Endothelial cell of hepatic sinusoid (primary cell): ENCODE results near the gene NUP205.
"Not testable (repeated sequence)": the region's sequence is repeated elsewhere in the genome, so short reads cannot be mapped to it uniquely, and the experiment has no call there.

Source experiments
- in situ Hi-C: cut with HindIII; loops from 2 replicates; pipeline ENCODE4 v1.10.0; 2017; ENCODE audit warnings: low sequenced_read_pairs

Gene NUP205

DNA sequence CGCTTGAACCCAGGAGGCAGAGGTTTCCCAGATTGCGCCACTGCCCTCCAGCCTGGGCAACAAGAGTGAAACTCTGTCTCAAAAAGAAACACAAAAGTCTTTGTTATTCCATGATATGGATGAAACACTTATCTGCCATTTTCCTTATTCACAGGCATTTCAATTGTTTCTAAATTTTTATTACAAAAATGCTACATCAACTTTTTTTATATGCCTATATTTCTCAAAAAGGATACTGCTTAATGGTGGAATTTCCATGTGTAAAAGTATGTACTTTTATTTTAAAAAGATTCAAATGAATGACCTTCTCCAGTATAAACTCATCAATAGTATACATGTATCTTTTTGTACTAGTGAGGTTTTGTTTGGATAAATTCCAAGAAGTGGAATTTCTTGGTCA is 62.7 kb downstream of the NUP205 start:
- in situ Hi-C loops: no loop called here

DNA sequence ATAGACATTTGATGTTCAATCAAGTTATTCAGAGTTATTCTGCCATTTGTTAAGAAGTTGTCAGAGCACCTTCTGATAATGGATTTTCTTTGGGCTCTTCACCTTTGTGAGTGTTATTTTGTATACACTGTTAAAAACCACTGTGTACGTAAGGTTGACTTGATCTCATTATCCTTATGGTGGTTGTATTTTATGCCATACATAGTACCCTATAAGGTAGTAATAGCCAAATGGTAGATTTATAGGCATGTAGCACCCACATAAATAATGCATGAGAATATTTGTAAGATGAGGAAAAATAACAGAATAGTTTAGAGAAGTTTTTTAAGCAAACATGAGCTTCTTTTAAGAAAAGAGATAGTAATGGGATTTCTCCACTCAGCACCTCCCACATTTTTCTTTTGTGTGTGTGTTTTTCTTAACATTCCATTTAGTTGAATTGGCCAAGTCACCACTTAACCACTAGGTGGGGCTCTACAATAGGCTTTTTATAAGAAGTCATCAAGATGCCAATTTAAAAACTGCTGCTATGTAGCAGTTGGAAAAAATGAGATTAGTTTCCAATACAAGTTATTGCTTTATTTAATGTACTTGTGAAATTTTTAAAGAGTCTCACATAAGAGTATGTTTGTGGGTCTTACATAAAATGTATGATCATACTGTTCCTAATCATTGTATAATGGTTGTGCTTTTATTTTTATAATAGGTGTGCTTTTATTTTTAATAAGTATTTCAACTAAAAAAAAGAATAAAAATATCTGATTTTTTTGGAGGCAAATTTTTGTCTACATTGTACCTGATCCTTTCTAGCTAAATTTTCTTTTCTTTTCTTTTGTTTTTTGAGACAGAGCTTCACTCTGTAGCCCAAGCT is 63.5 kb downstream of the NUP205 start:
- in situ Hi-C loops: no loop called here

DNA sequence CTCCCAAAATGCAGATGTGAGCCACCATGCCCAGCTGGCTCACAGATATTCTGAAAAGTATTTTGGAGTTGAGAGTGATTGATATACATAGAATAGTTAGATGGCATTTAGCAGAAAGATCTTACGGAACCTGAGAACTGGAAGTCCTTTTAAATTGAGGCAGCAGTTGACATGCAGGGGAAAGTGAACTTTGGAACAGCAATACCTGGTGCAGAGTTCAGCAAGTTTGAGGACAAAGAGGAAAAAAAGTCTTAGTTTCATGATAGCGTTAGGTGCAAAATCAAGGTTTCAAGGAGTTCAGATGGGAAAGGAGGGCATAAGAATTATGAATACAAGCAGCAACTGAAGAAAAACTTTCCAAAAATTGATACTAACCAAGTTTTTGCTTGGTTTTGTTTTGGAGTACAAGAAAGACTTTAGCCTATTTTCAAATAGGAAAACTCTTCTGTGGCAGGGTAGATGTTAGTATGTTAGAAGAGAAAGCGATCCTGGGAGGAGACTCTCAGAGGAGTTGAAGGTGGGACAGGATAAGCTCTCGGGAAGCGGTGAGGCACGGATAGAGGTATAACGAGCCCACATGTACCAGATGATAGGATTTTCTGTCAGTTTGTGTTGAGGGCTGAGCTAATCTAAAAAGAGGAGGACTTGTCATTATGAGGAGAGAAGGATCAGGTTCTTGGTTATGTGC is 76.6 kb downstream of the NUP205 start:
- in situ Hi-C loops: no loop called here

DNA sequence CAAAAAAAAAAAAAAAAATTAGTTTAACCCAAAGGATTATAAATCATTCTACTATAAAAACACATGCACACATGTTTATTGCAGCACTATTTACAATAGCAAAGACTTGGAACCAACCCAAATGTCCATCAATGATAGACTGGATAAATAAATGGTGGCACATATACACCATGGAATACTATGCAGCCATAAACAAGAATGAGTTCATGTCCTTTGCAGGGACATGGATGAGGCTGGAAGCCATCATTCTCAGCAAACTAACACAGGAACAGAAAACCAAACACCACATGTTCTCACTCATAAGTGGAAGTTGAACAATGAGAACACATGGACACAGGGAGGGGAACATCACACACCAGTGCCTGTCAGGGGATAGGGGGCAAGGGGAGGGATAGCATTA is 82.0 kb downstream of the NUP205 start:
- in situ Hi-C loops: not testable (repeated sequence)

DNA sequence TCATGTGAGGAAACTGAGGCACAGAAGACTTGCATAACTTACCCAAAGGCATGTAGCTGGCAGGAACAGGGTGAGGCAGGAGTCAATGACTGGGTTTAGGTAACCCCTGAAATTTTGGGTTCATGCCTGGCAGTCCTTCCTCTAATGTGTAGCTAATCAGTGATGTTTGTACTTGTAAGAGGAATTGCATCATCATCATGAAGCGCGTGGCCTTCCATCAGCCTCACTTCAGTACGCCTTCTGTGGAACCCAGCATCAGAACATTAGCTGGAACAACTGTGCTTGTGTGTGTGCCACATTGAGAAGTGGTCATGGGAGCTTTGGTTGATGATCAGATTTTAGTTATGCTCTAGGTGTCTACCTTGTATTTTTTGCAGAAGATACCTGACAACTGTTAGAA is 86.4 kb downstream of the NUP205 start:
- in situ Hi-C loops: no loop called here

DNA sequence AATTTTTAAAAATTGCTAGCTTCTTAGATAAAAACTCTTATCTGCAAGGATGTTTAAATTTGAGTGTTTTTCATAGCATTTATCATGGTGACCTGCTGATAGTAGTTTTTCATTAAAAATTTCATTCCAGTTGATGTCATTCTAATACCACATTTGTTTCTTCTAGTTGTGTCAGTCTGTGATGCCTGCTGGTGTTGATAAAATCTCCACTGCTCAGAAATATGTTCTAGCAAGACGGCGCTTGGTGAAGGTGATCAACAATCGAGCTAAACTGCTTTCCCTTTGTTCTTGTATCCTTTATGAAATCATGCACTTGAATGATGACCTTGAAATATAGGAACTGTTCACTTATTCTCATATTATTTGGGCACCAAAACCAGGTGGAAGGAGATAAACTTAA is 87.0 kb downstream of the NUP205 start:
- in situ Hi-C loops: no loop called here

DNA sequence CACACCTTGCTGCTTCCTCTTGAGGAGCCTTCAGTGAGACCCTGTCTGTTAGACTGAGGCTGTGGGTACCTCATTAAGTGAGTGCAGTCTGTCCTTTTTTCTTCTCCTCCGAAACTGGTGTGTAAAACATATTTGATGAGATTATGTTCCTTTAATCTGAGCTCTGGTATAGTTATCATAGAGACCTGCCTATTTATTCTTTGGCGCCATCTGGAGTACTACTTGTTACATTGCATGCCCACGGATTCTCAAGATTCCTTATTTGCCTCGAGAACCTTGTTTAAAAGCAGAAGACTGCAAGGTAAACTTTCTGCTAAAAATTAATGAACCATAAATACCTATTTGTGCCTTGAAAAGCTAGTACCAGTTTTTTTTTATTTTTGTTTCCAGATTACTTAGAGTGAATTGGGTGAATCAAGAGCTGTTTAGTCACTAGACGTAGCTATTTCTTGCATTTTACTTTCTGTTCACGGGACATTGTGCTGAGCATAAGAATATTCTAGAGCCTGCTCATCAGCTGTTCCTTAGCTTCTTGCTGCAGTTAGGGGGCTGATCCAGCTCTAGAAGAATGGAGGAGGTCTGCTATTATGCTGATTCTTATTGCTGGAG is 87.7 kb downstream of the NUP205 start:
- in situ Hi-C loops: no loop called here

DNA sequence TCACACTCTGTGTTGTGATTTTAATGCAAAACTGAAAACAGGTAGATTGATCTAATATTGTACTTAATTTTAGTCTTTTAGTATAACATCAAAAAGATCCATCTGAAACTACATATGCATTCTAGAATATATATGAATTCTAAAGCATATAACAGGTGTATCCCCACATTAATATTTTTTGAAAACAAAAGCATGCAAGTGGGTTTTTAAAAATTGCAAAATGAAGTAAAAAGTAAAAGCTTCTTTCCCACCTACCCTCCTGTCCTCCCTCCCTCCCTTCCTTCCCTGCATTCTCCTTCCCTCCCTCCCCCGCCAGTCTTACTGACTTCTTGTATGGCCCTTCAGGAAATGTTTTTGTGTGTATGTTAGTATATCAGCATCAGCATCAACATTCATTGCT is 90.0 kb downstream of the NUP205 start:
- in situ Hi-C loops: no loop called here

DNA sequence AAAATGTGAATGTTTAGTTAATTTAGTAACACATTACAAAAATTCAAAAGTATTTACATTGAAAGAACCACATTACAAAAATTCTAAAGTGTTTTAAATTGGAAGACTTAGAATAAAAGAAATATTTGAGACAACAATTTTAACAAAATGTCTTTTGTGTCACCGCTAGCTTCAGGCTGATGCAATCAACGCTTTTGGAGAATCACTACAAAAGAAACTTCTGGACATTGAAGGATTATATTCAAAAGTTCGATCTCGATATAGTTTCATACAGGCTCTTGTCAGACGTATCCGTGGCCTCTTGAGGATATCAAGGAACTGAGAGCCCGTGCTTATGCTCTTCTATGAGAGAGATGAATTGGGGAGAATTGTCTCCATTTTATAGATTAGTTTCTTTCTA is 90.5 kb downstream of the NUP205 start:
- in situ Hi-C loops: no loop called here

DNA sequence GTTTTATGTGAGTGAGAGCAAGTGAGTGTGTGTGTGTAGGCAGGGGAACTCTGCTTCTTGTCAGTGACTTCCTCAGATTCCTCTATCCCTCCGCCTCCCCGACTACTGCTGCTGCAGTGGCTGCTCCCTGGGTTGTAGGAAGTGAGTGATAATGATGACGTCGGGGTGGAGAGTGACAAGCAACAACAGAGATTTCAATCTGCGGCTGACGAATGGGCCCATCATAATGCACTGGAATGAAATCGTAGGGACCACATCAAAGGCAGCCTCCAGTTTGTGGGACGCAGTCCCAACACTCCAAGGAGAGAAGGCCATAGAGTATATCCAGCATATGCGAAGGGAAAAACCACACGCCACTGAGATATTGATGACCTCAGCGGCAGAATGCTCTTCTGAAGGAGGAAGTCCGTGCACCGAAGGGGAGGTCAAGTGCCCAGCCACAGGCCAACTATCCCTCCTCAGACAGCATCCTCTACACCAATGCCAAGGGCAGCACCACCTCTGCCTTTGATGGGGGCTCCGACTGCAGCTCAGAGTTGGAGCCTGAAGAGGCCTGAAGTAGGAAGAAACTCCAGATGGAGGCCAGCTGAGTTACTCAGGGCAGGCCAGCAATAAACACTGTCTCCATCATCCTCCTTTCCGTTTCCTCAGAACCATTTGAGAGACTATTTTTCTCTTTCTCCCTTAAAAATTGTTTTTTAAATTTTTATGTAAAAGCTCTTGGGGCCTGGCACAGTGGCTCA is 93.3 kb downstream of the NUP205 start:
- in situ Hi-C loops: no loop called here

DNA sequence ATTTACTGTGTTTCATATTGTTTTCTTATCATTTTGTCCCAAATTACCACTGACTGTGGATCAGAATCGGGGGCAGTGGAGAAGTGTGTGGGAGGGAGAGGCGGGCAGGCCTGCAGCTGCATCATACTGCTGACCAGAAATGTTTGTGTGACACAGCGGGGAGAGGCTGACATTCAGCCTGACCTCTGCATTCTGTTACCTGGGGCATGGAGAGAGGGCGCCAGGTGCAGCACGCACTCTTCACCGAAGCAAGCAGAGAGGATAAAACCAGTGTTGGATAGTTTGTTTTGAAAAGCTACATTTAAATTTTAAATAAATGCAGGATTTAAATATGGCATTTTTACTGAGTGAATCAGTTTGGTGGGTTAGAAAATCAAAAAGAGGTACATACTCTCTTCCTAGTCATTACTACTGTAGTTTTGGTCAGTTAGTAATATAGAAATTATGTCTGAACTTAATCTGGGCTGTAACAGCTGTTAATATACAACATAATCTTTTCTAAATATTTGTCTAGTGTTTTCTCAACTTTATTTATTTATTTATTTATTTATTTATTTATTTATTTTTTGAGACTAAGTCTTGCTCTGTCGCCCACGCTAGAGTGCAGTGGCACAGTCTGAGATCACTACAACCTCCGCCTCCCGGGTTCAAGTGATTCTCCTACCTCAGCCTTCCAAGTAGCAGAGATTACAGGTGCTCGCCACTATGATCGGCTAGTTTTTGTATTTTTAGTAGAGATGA is 95.8 kb downstream of the NUP205 start:
- in situ Hi-C loops: no loop called here

DNA sequence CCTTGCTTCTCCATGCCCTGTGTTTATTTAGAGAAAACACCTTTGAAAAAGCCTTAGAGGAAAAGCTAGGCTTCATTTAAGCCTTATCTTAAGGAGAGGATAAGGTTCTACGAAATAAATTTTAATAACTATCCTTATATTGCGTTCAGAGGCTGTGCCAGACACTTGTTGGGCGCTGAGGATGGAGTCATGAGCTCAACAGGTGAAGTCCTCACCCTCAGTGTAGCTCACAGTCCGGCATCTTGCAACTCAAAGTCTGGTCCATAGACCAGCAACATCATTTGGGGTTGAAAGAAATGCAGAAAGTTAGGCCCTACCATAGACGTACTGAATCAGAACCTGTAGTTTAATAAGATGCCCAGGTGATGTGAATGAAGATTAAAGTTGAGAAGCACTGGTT is 100.8 kb downstream of the NUP205 start:
- in situ Hi-C loops: loop anchor here (5.0 kb wide), 1 partner anchor 34 kb away; no protein-coding TSS in a partner anchor

DNA sequence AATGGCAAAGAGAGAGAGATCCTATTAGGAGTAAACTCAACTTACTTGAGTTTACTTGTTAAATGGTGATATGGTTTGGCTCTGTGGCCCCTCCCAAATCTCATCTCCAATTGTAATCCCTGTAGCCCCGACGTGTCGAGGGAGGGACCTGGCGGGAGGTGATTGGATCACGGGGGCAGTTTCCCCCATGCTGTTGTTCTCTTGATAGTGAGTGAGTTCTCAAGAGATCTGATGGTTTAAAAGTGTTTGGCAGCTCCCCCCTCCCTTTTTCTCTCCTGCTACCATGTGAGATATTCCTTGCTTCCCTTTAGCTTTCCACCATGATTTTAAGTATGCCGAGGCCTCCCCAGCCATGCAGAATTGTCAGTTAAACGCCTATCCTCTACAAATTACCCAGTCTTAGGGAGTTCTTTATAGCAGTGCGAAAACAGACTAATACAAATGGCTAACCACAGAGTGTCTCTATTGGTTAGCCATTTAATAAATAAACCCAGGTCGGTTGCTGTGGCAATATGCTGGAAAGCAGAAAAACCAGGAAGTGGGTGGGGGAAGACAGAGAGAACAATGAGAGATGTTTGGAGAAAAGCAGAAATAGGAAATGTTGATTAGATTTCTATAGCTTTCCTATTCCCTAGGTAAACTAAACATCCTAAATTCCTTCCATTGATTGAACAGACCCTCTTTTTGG is 101.6 kb downstream of the NUP205 start:
- in situ Hi-C loops: loop anchor here (5.0 kb wide), 1 partner anchor 33 kb away; no protein-coding TSS in a partner anchor

DNA sequence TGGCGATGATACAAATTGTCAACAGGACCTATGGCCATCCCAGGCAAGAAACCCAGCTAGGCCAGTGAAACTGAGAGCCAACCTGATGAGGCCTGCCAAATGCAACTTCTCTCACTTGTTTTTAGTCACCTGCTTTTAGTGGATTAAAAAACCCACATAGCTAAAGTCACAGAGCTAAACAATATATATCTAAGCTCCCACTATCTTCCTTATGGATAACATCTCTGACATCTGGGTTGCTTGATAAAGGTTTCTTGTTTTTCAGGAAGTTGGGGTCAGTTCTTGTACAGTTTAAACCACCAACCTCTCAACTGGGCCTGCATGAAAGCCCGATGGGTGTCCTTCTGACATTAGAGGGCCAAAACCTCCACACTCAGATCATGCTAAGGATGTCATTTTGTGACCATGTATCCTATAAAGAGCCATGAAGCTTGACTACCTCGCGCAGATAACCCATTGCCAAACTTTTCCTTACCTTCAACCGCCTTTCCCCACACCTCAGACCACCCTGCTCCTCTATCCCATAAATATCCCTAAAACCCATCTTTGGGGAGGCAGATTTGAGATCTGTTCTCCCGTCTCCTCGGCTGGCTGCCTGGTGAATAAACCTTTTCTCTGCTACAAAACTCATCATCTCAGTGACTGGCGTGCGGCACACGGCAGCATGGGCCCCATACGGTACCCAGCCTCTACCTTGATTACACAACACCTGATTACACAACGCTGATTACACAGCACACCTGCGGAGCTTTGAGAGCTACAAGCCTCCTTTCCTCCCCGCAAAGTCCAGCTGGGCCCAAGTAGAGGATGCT is 103.8 kb downstream of the NUP205 start:
- in situ Hi-C loops: no loop called here

DNA sequence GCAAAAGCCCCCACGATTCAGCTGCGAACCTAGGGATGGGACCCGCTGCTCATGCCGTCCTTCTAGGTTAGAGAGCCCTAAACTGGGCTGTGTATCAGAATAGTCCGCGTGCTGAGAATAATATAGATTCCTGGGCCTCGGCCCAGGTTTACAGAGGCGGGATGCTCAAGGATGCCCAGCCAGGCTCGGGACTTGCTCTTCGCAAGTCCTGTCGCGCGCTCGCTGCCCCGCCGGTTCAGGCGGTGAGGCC is 104.3 kb downstream of the NUP205 start:
- in situ Hi-C loops: no loop called here

DNA sequence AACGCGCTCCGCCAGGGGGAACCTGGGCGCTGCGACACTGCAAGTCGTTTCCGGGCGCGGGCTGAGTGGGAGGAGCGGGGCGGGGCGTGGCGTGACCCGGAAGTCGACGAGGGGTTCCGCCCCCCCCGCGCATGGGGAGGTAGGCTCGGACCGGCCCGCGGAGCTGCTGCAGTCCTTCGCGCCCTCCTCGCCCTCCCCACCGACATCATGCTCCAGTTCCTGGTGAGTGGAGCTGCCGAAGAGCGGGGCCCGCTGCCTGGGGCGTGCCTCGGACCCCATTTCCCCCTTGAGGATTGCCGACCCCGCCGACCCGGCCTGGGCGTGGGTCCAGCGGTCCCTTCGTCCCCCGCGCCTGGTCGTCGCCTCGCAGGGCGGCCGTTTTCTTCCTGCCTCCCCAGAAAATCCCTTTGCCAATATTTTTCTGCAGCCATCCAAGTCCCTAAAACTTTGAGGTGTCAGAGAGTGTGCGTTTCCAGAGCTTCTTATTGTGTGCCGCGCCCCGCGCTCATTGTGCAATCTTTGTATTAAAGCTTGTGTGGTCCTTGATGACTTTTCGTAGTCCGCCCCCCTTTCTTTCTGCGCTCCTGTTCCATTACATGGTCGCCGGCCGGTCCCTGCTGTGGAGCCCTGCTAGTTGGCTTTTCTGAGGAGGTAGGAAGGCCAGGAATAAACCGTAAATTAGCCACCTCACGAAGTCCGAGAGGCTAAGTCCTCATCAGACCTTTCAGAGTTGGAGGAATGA is 104.8 kb downstream of the NUP205 start, which contains the start of gene STMP1:
STMP1 (plus strand) TSS at position 142 of the 742 bp plus-strand sequence.
- in situ Hi-C loops: no loop called here

DNA sequence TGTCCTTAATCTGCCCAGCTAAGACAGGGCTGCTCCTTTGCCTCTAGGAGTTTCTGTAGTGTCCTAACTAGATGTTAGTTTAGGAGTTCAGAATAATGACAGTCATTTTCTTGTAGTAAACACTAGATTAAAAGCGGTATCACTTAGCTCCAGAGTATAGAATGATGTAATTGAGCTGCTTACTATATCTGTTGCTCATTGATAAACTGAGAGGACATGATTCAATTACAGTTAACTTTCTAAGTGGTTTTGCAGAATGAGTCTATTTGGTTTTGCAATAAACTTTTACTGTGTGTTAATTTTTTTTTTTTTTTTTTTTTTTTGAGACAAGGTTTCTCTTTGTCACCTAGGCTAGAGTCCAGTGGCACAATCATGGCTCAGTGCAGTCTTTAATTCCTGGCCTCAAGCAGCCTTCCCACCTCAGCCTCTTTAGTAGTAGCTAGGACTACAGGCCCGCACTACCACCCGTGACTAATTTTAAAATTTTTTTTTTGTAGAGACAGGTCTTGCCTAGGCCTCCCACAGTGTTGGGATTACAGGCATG is 106.4 kb downstream of the NUP205 start:
- in situ Hi-C loops: no loop called here

DNA sequence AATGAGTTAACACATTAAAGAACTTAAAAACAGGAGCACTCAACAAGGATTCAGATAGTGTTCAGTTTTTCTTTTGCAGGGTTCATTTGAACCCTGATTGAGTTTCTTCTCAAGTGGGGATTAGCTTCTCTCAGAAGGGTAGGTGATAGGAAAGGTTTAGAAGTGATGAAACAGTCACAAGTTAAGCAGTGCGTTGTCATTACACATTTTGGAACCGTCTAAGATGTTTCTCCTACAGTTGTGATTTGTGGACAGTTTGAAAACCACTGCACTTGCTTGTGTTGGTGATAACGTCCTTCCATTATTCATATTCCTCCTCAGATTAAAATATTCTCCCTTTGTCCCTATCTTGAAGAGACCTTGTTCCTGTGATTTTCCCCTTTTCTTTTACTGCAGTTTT is 107.3 kb downstream of the NUP205 start:
- in situ Hi-C loops: no loop called here
